GM21423 (cell line): ENCODE results near the gene CEP135.
"Not testable (repeated sequence)": the region's sequence is repeated elsewhere in the genome, so short reads cannot be mapped to it uniquely, and the experiment has no call there.

Experiments
- ATAC-seq: cut with Tn5 transposase; IDR thresholded peaks from one replicate; pipeline ENCODE4 v1.9.1; 2021; ENCODE audit warnings: mild to moderate bottlenecking, moderate library complexity; ENCODE audit not compliant: unreplicated experiment

Gene CEP135

DNA sequence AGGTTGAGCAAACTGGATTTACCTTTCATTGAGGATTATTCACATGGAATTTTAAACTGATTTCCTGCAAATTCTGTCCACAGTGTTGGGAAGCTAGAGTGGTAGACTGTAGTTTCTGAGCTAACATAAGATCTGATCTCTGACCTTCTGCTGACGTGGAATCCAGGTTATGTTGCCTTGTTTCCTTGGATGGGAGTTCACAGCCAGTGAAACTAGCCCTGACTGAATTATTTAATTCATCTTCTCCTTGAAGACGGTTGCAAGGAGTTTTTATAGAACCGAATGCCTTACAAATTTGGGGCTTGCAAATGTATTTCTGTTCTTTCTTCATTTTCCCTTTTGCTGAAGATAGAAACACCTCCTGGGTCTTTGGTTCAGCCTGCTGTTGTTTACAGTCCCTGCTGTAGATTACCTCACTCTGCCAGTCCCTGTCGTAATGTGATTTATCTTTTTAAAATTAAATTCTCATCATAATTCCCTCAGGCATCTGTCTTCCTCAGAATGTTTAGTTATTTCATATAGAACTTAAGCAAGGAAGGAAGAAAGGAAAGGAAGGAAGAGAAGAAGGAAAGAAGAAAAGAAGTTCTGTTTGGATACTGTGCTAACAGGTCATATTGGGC is 113.9 kb downstream of the CEP135 start:
- no peak for ATAC-seq

DNA sequence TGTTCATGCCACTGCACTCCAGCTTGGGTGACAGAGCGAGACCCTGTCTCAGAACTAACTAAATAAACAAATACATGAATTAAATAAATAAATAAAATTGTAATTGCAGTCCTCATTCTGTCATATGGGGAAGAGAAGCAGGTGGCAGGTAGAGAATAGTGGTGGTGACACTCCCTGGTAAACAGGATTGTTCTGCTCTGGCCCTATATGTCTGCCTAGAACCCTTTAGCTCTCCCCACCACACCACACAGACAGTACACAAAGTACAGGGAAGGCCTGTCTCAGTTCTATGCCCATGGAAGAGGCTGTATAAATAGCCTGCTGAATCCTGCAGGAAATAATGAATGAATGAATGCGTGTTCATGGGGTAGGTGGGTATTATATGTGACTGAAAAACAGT is 117.7 kb downstream of the CEP135 start:
- ATAC-seq: no peak

GRCh38 chr4:56067826-56068225 is 119.1 kb downstream of the CEP135 start:
- no peak for ATAC-seq

DNA sequence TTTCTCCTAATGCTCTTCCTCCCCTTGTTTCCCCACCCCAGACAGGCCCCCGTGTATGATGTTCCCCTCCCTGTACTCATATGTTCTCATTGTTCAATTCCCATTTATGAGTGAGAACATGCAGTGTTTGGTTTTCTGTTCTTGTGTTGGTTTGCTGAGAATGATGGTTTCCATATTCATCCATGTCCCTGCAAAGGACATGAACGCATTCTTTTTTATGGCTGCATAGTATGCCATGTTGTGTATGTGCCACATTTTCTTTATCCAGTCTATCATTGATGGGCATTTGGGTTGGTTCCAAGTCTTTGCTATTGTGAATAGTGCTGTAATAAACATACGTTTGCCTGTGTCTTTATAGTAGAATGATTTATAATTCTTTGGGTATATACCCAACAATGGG is 124.0 kb downstream of the CEP135 start:
- not testable (repeated sequence) for ATAC-seq

DNA sequence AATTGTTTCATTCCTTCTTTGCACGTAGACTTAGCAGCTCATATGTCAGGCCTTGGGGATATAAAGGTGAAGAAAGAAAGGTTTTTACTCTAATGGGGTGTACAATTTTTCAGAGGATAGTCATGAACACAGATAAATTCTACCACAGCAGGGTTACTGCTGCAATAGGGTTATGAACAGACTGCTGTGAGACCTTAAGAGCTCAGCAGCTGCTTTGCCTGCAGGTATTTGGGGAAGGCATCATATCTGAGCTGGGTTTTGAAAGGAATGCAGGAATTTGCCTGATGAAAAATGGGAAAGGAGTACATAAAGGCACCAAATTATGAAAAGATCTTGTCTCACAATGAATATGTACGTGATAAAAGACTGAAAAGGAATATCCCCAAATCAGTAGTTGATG is 128.9 kb downstream of the CEP135 start:
- no peak for ATAC-seq

DNA sequence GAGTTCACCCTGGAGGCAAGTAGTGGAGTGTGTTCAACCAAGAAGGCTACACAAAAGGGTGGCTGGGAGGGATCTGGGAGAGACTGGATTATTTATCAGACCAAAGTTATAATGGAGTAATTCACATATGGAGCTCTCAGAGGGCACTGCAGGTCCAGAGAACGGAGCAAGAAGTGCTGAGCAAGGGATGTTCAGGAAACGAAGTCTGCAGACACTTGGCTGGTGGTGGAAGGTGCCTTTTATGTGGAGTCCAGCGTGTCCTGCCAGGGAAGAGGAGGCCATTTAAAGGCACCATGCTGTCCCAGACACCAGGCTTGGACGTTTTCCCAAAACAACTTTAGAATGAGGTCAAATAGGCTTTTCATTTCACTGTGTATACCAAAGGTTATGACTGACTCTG is 130.1 kb downstream of the CEP135 start:
- ATAC-seq: no peak

DNA sequence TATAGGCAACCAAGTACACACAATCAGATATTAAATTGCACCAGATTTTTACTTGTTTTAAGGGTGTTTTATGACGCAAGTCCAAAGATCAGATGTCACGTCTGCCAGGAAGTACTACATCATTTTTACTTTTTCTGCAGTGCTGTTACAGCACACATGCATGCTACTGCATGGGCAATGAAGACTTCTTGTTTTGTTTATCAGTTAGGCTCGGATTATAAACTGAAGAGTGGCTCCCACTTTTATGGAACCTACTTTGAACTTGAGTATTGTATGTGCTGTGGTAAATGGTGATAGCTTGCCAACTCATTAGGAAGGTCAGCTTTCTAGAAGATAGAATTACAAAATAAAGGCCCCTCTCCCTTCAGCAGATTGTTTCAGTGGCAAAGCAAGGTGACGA is 131.6 kb downstream of the CEP135 start:
- ATAC-seq: no peak

- no peak for ATAC-seq
These were observed 134.1 kb downstream of the CEP135 start for GRCh38 chr4:56082829-56083228.
